HepG2 (cell line): ENCODE results near the gene KL. TPM values are rescaled to one million over a fixed set of nuclear protein-coding genes. Genes with fewer than 3 reads are reported as not detected.

Experiments used
- ATAC-seq: fragments of 200-7000 bp; cut with Tn5 transposase; 3 replicates; pipeline ENCODE4 v1.9.1; 2020; ENCODE audit warnings: mild to moderate bottlenecking, moderate library complexity
- BruUV-seq: library from RNA; stranded (reverse); fragments of 400-500 nt; replicated peaks from 2 replicates; lab custom pipeline; 2021; lab: Mats Ljungman, UMichigan
- CTCF ChIA-PET: fragments of 300-600 bp; formaldehyde crosslinking; extraction: SDS; loops from one replicate; lab custom pipeline; 2021; ENCODE audit warnings: low total read pairs, inconsistent platforms, low intra/inter-chr PET ratio; lab: Yijun Ruan, JAX
- POLR2A ChIA-PET: fragments of 350-600 bp; sonication (Branson Sonifier 250); formaldehyde crosslinking; loops from one replicate; lab custom pipeline; 2020; ENCODE audit warnings: antibody characterized with exemption, inconsistent platforms; lab: Yijun Ruan, JAX
- DNase-seq: peaks from one replicate; pipeline ENCODE4 v3.0.0-alpha.2; 2015; ENCODE audit warnings: low spot score
- FAIRE-seq: peaks from 3 replicates; lab custom pipeline; 2011; peaks lifted over from hg19 to GRCh38; lab: Jason Lieb, UNC
- H2AFZ ChIP-seq: one replicate; pipeline ENCODE4 v1.6.1; 2011; ENCODE audit warnings: low read length, inconsistent platforms
- H3K27ac ChIP-seq: fragments of 300-600 bp; 3 replicates; pipeline ENCODE4 v1.8.0; 2011; ENCODE audit warnings: mixed run types, mild to moderate bottlenecking, mixed read lengths, low read length, inconsistent platforms; ENCODE audit not compliant: insufficient read depth; ENCODE audit errors: extremely low read length
- H3K27me3 ChIP-seq, 2 experiments: fragments of 200-600 bp in 1 of 2; 2 replicates in 1 of 2; 3 replicates in 1 of 2; pipeline versions ENCODE4 v1.6.0 to v1.8.0; 2011; ENCODE audit warnings: low read length in 2 of 2, mild to moderate bottlenecking in 2 of 2, moderate library complexity in 2 of 2, inconsistent platforms in 1 of 2; ENCODE audit not compliant: insufficient read depth in 2 of 2, control insufficient read depth in 1 of 2
- H3K36me3 ChIP-seq, 2 experiments: fragments of 200-600 bp in 1 of 2; replicated peaks in 1 of 2; 2 replicates in 1 of 2; 3 replicates in 1 of 2; pipeline versions ENCODE4 v1.5.1 to v1.8.0; 2011; ENCODE audit warnings: low read length in 2 of 2, inconsistent platforms in 1 of 2; ENCODE audit not compliant: insufficient read depth in 2 of 2, control insufficient read depth in 1 of 2
- H3K4me1 ChIP-seq: 2 replicates; pipeline ENCODE4 v1.5.1; 2012; ENCODE audit warnings: low read length, inconsistent platforms; ENCODE audit not compliant: insufficient read depth
- H3K4me2 ChIP-seq: 2 replicates; pipeline ENCODE4 v1.6.0; 2011; ENCODE audit warnings: low read depth, low read length, inconsistent platforms
- H3K4me3 ChIP-seq, 3 experiments: fragments of 200-600 bp in 1 of 3; sonication (generic), shearing (Covaris generic) in 1 of 3; replicated peaks in 1 of 3; 2 replicates each; pipeline ENCODE4 v1.5.1; 2011 to 2016; ENCODE audit warnings: low read length in 3 of 3, inconsistent platforms in 2 of 3, low read depth in 2 of 3, mild to moderate bottlenecking in 2 of 3, control low read depth in 1 of 3, mixed read lengths in 1 of 3; ENCODE audit not compliant: insufficient read depth in 1 of 3
- H3K79me2 ChIP-seq: one replicate; pipeline ENCODE4 v1.6.1; 2011; ENCODE audit warnings: low read length, inconsistent platforms; ENCODE audit not compliant: insufficient read depth
- H3K9ac ChIP-seq: 2 replicates; pipeline ENCODE4 v1.6.0; 2011; ENCODE audit warnings: mild to moderate bottlenecking, low read depth, low read length, inconsistent platforms; ENCODE audit not compliant: insufficient read depth
- H3K9me3 ChIP-seq: 2 replicates; pipeline ENCODE4 v1.5.1; 2012; ENCODE audit warnings: mild to moderate bottlenecking, low read length
- H4K20me1 ChIP-seq: 2 replicates; pipeline ENCODE4 v1.6.0; 2011; ENCODE audit warnings: inconsistent platforms, mild to moderate bottlenecking, low read length, moderate library complexity; ENCODE audit not compliant: insufficient read depth
- ELF3 ChIP-seq: IDR thresholded peaks from 2 replicates; pipeline ENCODE4 v1.6.1; 2016; ENCODE audit warnings: missing genetic modification reagents, missing compliant biosample characterization
- ELF4 ChIP-seq: sonication (generic); formaldehyde crosslinking; IDR thresholded peaks from 2 replicates; pipeline ENCODE4 v1.5.0; 2020; ENCODE audit warnings: missing genetic modification reagents, mild to moderate bottlenecking, moderate library complexity, borderline replicate concordance
- HMGXB3 ChIP-seq: sonication (generic); formaldehyde crosslinking; IDR thresholded peaks from 2 replicates; pipeline ENCODE4 v1.4.0; 2020; ENCODE audit warnings: missing genetic modification reagents, borderline replicate concordance
- ZBTB4 ChIP-seq: sonication (generic); formaldehyde crosslinking; IDR thresholded peaks from 2 replicates; pipeline ENCODE4 v1.4.0; 2020; ENCODE audit warnings: missing genetic modification reagents, mild to moderate bottlenecking, borderline replicate concordance
- ZNF589 ChIP-seq: sonication (generic); formaldehyde crosslinking; conservative IDR thresholded peaks from 2 replicates; pipeline ENCODE4 v1.8.0; 2022; ENCODE audit warnings: mild to moderate bottlenecking, moderate library complexity, missing genetic modification reagents
- WGBS: methylation state at CpG from one replicate; pipeline ENCODE4 v1.1.6; 2017; ENCODE audit warnings: low lambda C conversion rate; 5-methylcytosine and 5-hydroxymethylcytosine counted together
- in situ Hi-C: cut with HindIII; loops from 2 replicates; pipeline ENCODE4 v1.10.0; 2017; ENCODE audit warnings: low pct_unique_long_range_greater_than_20kb; ENCODE audit not compliant: extremely low pct_ligation_motif_present
- intact Hi-C: fragments of 100-400 bp; cut with micrococcal nuclease; formaldehyde crosslinking; loops from one replicate; pipeline ENCODE4 v1.10.0; 2022; ENCODE audit not compliant: unreplicated experiment
- polyA plus RNA-seq, 8 experiments: library from polyadenylated mRNA; depleted of rRNA in 3 of 8; stranded (reverse) in 7 of 8; unstranded in 1 of 8; fragments of >200 nt; fragmentation: Illumina TruSeq in 4 of 8; extraction: Trizol in 4 of 8; gene quantifications; 2 replicates each; pipeline versions ENCODE4 v1.2.1 to v1.2.3, GENCODE V29; 2011 to 2016; ENCODE audit warnings: low read depth in 4 of 8, missing spikeins in 1 of 8, mixed read lengths in 1 of 8; ENCODE audit not compliant: insufficient read depth in 1 of 8
- total RNA-seq, 5 experiments: library from RNA; depleted of rRNA; stranded (reverse); fragments of >200 nt; fragmentation: Illumina TruSeq; extraction: Trizol; gene quantifications; 2 replicates each; pipeline ENCODE4 v1.2.3, GENCODE V29; 2016; ENCODE audit warnings: low read depth in 1 of 5

The KL gene
- total and polyA plus RNA-seq, 2 of the 13 experiments (the other 11 are each of a cell fraction or from before 2014, with no cell fraction given), result not detected

GRCh38 chr13:32968793-32969192 is 47.4 kb upstream of the KL start:
- in situ Hi-C loops (no loop called here), intact Hi-C loops (no loop called here)
- no peak for FAIRE-seq
- Histone ChIP-seq H3K4me3 (no peak overlapping the region), H2AFZ (no peak overlapping the region), H3K36me3 (no peaks in the 10 kb centered on the region), H3K4me2 (no peak overlapping the region), H3K27ac (no peak overlapping the region), H4K20me1 (no peaks in the 10 kb centered on the region), H3K79me2 (no peaks in the 10 kb centered on the region), H3K27me3 (peaks cover 0 to 4% of the 10 kb centered on the region in 2 experiments; a peak in 2 of 5 replicates), H3K9me3 (no peaks in the 10 kb centered on the region), H3K9ac (no peak overlapping the region), H3K4me1 (0 out of 2 replicates have a peak, but pooled peaks cover 5% of the 10 kb centered on the region)
- POLR2A ChIA-PET, result no interaction called here
- CTCF ChIA-PET, result no interaction called here
- 37% methylated on average over 3 of the region's 3 CpGs for WGBS
- DNase-seq, result no peak
- ATAC-seq, result no peak
- TF ChIP-seq ELF4 (no peak), ELF3 (no peak)
- no TSS peak for BruUV-seq

- WGBS, result 12% methylated on average over 7 of the region's 7 CpGs
- in situ Hi-C loops, result no loop called here
- no peak overlapping the region for H3K27ac ChIP-seq
Observed at GRCh38 chr13:32969516-32969941, 46.7 kb upstream of the KL start.

More at GRCh38 chr13:32969516-32969941, 46.7 kb upstream of the KL start:
- Histone ChIP-seq H3K4me3 (no peak overlapping the region), H4K20me1 (no peaks in the 10 kb centered on the region), H2AFZ (no peak overlapping the region), H3K79me2 (no peaks in the 10 kb centered on the region), H3K27me3 (peaks cover 0 to 4% of the 10 kb centered on the region in 2 experiments; a peak in 2 of 5 replicates), H3K36me3 (no peaks in the 10 kb centered on the region), H3K4me1 (0 out of 2 replicates have a peak, but pooled peaks cover 5% of the 10 kb centered on the region), H3K4me2 (peak overlapping the region; percentile 51), H3K9ac (no peak overlapping the region), H3K9me3 (no peaks in the 10 kb centered on the region)
- DNase-seq, result no peak
- ATAC-seq, result peak; percentile 69; the same call in 2 of the 3 replicates
- intact Hi-C loops, result no loop called here
- no peak for FAIRE-seq
- no peak for TF ChIP-seq ZNF589 (CRISPR knock-in tag)
- TF ChIP-seq ZBTB4 (CRISPR knock-in tag), result no peak
- no peak for TF ChIP-seq HMGXB3 (CRISPR knock-in tag)
- ChIA-PET CTCF (no interaction called here), POLR2A (no interaction called here)
- no TSS peak for BruUV-seq
